Esophagus squamous epithelium (tissue), 5 donors: ENCODE data around the gene ZNRF3. TPM values are rescaled to one million over a fixed set of nuclear protein-coding genes. Genes with fewer than 3 reads are reported as not detected.

Experiments used
- DNase-seq: peaks from one replicate; lab custom pipeline; 2025; lab: John Stamatoyannopoulos, UW
- H3K27ac ChIP-seq, 4 donors: fragments of 200-600 bp; sonication (generic); one replicate each; pipeline ENCODE4 v1.5.1; 2016 to 2019; ENCODE audit warnings: mild to moderate bottlenecking in 1 of 4
- H3K27me3 ChIP-seq, 4 donors: fragments of 200-600 bp; sonication (generic); 1 replicate in 3 of 4; 2 replicates in 1 of 4; pipeline versions ENCODE4 v1.5.1 to v1.6.0; 2017 to 2021; ENCODE audit warnings: antibody characterized with exemption in 1 of 4
- H3K36me3 ChIP-seq, 3 donors: fragments of 200-600 bp; sonication (generic); one replicate each; pipeline ENCODE4 v1.5.1; 2016 to 2019
- H3K4me1 ChIP-seq, 3 donors: fragments of 200-600 bp; sonication (generic); one replicate each; pipeline ENCODE4 v1.5.1; 2017 to 2019
- H3K4me3 ChIP-seq, 4 donors: fragments of 200-600 bp; sonication (generic); 1 replicate in 3 of 4; 2 replicates in 1 of 4; pipeline ENCODE4 v1.5.1; 2016 to 2019; ENCODE audit warnings: mild to moderate bottlenecking in 2 of 4, moderate library complexity in 1 of 4
- H3K9me3 ChIP-seq, 3 donors: fragments of 200-600 bp; sonication (generic); one replicate each; pipeline ENCODE4 v1.5.1; 2016 to 2019
- POLR2A ChIP-seq, 4 donors: fragments of 450-650 bp; IDR thresholded peaks; one replicate each; pipeline ENCODE4 v1.6.1; 2017; ENCODE audit warnings: antibody characterized with exemption in 4 of 4, mild to moderate bottlenecking in 4 of 4, moderate library complexity in 3 of 4
- WGBS, 2 donors: methylation state at CpG; one replicate each; pipeline ENCODE4 v1.1.5; 2018; 5-methylcytosine and 5-hydroxymethylcytosine counted together
- intact Hi-C: fragments of 100-400 bp; cut with DNase I; formaldehyde crosslinking; loops from one replicate; pipeline ENCODE4 v1.15.0; 2022
- small RNA-seq, 4 donors: library from RNA; depleted of rRNA; stranded (forward); fragments of <200 nt; gene quantifications; one replicate each; pipeline ENCODE3, GENCODE V24; 2016
- total RNA-seq, 4 donors: library from RNA; depleted of rRNA; stranded (reverse); fragments of >200 nt; gene quantifications; one replicate each; pipeline ENCODE4 v1.1.0, GENCODE V29; 2016
- TF ChIP-seq, protein P1 (sequence below), 6 experiments: fragments of 450-650 bp in 4 of 6; fragments of 200-600 bp in 2 of 6; sonication (generic) in 2 of 6; IDR thresholded peaks; one replicate each; pipeline ENCODE4 v1.5.1; 2016 to 2019; ENCODE audit warnings: antibody characterized with exemption in 6 of 6, mild to moderate bottlenecking in 4 of 6, moderate library complexity in 4 of 6
- donor health status: DM: yes; HTN: yes; CAD: no.

The ZNRF3 gene
- total RNA-seq, 4 donors from 2014 or later: 6.6 to 10.9 (median 7.2) TPM

DNA sequence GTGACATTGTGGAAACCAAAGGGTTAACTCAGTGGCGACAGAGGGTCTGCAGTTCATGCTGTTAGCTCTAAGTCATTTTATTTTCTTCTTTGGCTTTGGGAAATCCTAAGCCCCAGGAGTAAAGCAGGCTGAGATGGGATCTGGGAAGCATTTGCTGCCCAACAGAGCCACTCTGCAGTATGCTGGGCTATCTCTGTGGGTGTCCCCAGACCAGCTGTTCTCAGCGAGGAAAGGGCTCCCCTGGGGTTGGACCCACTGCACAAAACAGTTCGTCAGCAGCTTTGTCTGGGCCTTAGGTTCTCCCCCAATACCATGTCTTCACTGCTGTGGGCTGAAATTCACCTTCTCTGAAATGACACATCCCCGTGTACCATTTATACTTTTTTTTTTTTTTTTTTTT is 223.5 kb downstream of the ZNRF3 start:
- no peak for DNase-seq
- H3K27ac ChIP-seq: no peak overlapping the region
- H3K36me3 ChIP-seq: peaks cover 0 to 55% (median 0%) of the 10 kb centered on the region in 3 donors
- no peaks in the 10 kb centered on the region for H3K9me3 ChIP-seq
- peaks cover 0 to 6% (median 0%) of the 10 kb centered on the region in 3 donors for H3K4me1 ChIP-seq
- no peak for TF ChIP-seq POLR2A (IDR thresholded peaks at IDR 0.05)
- TF ChIP-seq, protein P1, sequence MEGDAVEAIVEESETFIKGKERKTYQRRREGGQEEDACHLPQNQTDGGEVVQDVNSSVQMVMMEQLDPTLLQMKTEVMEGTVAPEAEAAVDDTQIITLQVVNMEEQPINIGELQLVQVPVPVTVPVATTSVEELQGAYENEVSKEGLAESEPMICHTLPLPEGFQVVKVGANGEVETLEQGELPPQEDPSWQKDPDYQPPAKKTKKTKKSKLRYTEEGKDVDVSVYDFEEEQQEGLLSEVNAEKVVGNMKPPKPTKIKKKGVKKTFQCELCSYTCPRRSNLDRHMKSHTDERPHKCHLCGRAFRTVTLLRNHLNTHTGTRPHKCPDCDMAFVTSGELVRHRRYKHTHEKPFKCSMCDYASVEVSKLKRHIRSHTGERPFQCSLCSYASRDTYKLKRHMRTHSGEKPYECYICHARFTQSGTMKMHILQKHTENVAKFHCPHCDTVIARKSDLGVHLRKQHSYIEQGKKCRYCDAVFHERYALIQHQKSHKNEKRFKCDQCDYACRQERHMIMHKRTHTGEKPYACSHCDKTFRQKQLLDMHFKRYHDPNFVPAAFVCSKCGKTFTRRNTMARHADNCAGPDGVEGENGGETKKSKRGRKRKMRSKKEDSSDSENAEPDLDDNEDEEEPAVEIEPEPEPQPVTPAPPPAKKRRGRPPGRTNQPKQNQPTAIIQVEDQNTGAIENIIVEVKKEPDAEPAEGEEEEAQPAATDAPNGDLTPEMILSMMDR (IDR thresholded peaks at IDR 0.05): no peak
- 39 to 49% methylated on average over 4 of the region's 4 CpGs for WGBS, 2 donors
- no peak overlapping the region for H3K4me3 ChIP-seq
- intact Hi-C loops: no loop called here
- no peaks in the 10 kb centered on the region for H3K27me3 ChIP-seq

Small RNA genes within 50 kb of the gene (small RNA-seq; reads per million reads assigned to genes)
- gene Z93930.1: 0 reads per million in 4 donors

Other genes starting within 250 kb of the ZNRF3 start
- 10 to 100 TPM in 1 of 4 donors, 1 to 10 TPM in 3; 6.0 to 21.4 (median 7.7) TPM for gene TTC28, start 203.7 kb upstream of the ZNRF3 start, total RNA-seq
- gene CHEK2, start 141.8 kb upstream of the ZNRF3 start, total RNA-seq: 10 to 100 TPM in 2 of 4 donors, 1 to 10 TPM in 2; 6.6 to 17.4 (median 11.2) TPM
- gene HSCB, start 141.5 kb upstream of the ZNRF3 start, total RNA-seq: 10 to 100 TPM; 14.4 to 24.9 (median 16.3) TPM
- gene CCDC117, start 110.9 kb upstream of the ZNRF3 start, total RNA-seq: 10 to 100 TPM in 3 of 4 donors, 1 to 10 TPM in 1; 9.8 to 15.4 (median 14.4) TPM
- 100 to 1,000 TPM; 111 to 166 (median 131) TPM for gene XBP1, start 83.0 kb upstream of the ZNRF3 start, total RNA-seq
- gene C22orf31, start 178.3 kb downstream of the ZNRF3 start, total RNA-seq: under 1 TPM in 1 of 4 donors, not detected in 3; 0.38 TPM
- gene KREMEN1, start 189.5 kb downstream of the ZNRF3 start, total RNA-seq: 10 to 100 TPM; 34.3 to 64.8 (median 47.7) TPM